GM23338 (cell line): ENCODE data around the gene HIVEP3. TPM values are rescaled to one million over a fixed set of nuclear protein-coding genes. Genes with fewer than 3 reads are reported as not detected.

Experiments
- ATAC-seq: fragments of 200-7000 bp; cut with Tn5 transposase; 3 replicates; pipeline ENCODE4 v1.9.1; 2020
- DNase-seq: peaks from one replicate; pipeline ENCODE4 v3.0.0-alpha.2; 2015; ENCODE audit warnings: low spot score
- H2AFZ ChIP-seq: fragments of 200-600 bp; sonication (generic); 2 replicates; pipeline ENCODE4 v1.8.0; 2016; ENCODE audit warnings: antibody characterized with exemption, mild to moderate bottlenecking, moderate library complexity
- H3F3A ChIP-seq: fragments of 200-600 bp; sonication (generic); replicated peaks from 2 replicates; pipeline ENCODE4 v1.8.0; 2017; ENCODE audit warnings: antibody characterized with exemption, mixed run types, low read depth
- H3K27ac ChIP-seq: fragments of 200-600 bp; sonication (generic); 2 replicates; pipeline ENCODE4 v1.6.1; 2016; ENCODE audit warnings: low read depth
- H3K27me3 ChIP-seq: fragments of 200-600 bp; sonication (generic); 2 replicates; pipeline ENCODE4 v1.8.0; 2016; ENCODE audit warnings: mild to moderate bottlenecking, mixed run types, moderate library complexity; ENCODE audit not compliant: insufficient read depth
- H3K36me3 ChIP-seq: fragments of 200-600 bp; sonication (generic); 2 replicates; pipeline ENCODE4 v1.8.0; 2016; ENCODE audit warnings: mild to moderate bottlenecking; ENCODE audit not compliant: insufficient read depth
- H3K4me1 ChIP-seq: fragments of 200-600 bp; sonication (generic); 2 replicates; pipeline ENCODE4 v1.8.0; 2016; ENCODE audit warnings: mild to moderate bottlenecking, moderate library complexity; ENCODE audit not compliant: insufficient read depth
- H3K4me2 ChIP-seq: fragments of 200-600 bp; sonication (generic); 2 replicates; pipeline ENCODE4 v1.7.1; 2017; ENCODE audit warnings: mixed run types
- H3K4me3 ChIP-seq: fragments of 200-600 bp; sonication (generic); 2 replicates; pipeline ENCODE4 v1.6.1; 2016; ENCODE audit warnings: mixed run types
- H3K79me2 ChIP-seq: fragments of 200-600 bp; sonication (generic); replicated peaks from 2 replicates; pipeline ENCODE4 v1.8.0; 2017; ENCODE audit warnings: mild to moderate bottlenecking; ENCODE audit not compliant: insufficient read depth
- H3K9me2 ChIP-seq: fragments of 200-600 bp; sonication (generic); 2 replicates; pipeline ENCODE4 v1.8.0; 2017; ENCODE audit not compliant: insufficient read depth
- H4K20me1 ChIP-seq: fragments of 200-600 bp; sonication (generic); replicated peaks from 2 replicates; pipeline ENCODE4 v1.8.0; 2017; ENCODE audit warnings: mild to moderate bottlenecking; ENCODE audit not compliant: insufficient read depth
- H3K27ac Mint-ChIP-seq: 2 replicates; pipeline ENCODE4 v1.8.0; 2020; ENCODE audit warnings: inconsistent platforms, mild to moderate bottlenecking, moderate library complexity, mixed read lengths
- H3K27me3 Mint-ChIP-seq: 3 replicates; pipeline ENCODE4 v1.8.0; 2022; ENCODE audit warnings: low read depth, mild to moderate bottlenecking, moderate library complexity, mixed read lengths, inconsistent platforms; ENCODE audit not compliant: insufficient read depth, poor library complexity
- H3K36me3 Mint-ChIP-seq: 3 replicates; pipeline ENCODE4 v1.8.0; 2021; ENCODE audit warnings: low read depth, mild to moderate bottlenecking, inconsistent platforms, moderate library complexity, mixed read lengths
- H3K4me1 Mint-ChIP-seq: 3 replicates; pipeline ENCODE4 v1.8.0; 2020; ENCODE audit warnings: mild to moderate bottlenecking, inconsistent platforms, mixed read lengths
- H3K4me3 Mint-ChIP-seq: 3 replicates; pipeline ENCODE4 v1.8.0; 2021; ENCODE audit warnings: moderate library complexity, mild to moderate bottlenecking, inconsistent platforms, mixed read lengths
- H3K9me3 Mint-ChIP-seq: 3 replicates; pipeline ENCODE4 v1.8.0; 2020; ENCODE audit warnings: moderate library complexity, mild to moderate bottlenecking, inconsistent platforms, mixed read lengths
- CREB1 ChIP-seq: fragments of 250-450 bp; sonication (Bioruptor Pico); IDR thresholded peaks from 2 replicates; pipeline ENCODE4 v1.5.0; 2020; ENCODE audit warnings: low read depth, mild to moderate bottlenecking, moderate library complexity
- EZH2 ChIP-seq: fragments of 200-600 bp; sonication (generic); IDR thresholded peaks from one replicate; pipeline ENCODE4 v1.8.0; 2017; ENCODE audit warnings: antibody characterized with exemption, mild to moderate bottlenecking, low read depth; ENCODE audit not compliant: unreplicated experiment
- EZH2phosphoT487 ChIP-seq: fragments of 200-600 bp; sonication (generic); IDR thresholded peaks from one replicate; pipeline ENCODE4 v1.8.1; 2018; ENCODE audit warnings: antibody characterized with exemption; ENCODE audit not compliant: unreplicated experiment
- JUNB ChIP-seq: IDR thresholded peaks from one replicate; pipeline ENCODE4 v1.6.1; 2016; ENCODE audit warnings: antibody characterized with exemption; ENCODE audit not compliant: unreplicated experiment
- NANOG ChIP-seq: IDR thresholded peaks from 2 replicates; pipeline ENCODE4 v1.6.1; 2016; ENCODE audit warnings: antibody characterized with exemption, borderline replicate concordance
- POLR2AphosphoS5 ChIP-seq: IDR thresholded peaks from 2 replicates; pipeline ENCODE4 v1.6.1; 2016; ENCODE audit warnings: antibody characterized with exemption, low read depth
- STAT1 ChIP-seq: IDR thresholded peaks from one replicate; pipeline ENCODE4 v1.6.1; 2016; ENCODE audit warnings: antibody characterized with exemption; ENCODE audit not compliant: unreplicated experiment
- ZNF114 ChIP-seq: fragments of 250-450 bp; sonication (Bioruptor Pico); IDR thresholded peaks from 2 replicates; pipeline ENCODE4 v1.5.0; 2020; ENCODE audit warnings: mild to moderate bottlenecking, moderate library complexity
- ZNF331 ChIP-seq: fragments of 250-450 bp; sonication (Bioruptor Pico); IDR thresholded peaks from 2 replicates; pipeline ENCODE4 v1.5.0; 2020; ENCODE audit warnings: low read depth, mild to moderate bottlenecking, moderate library complexity
- polyA plus RNA-seq: library from polyadenylated mRNA; unstranded; fragments of >200 nt; fragmentation: Nextera tagmentation; extraction: Ambion mirVana; gene quantifications from 2 replicates; pipeline ENCODE4 v1.2.1, GENCODE V29; 2016
- total RNA-seq: library from RNA; depleted of rRNA; stranded (reverse); fragments of >200 nt; shearing (Covaris generic); gene quantifications from 2 replicates; pipeline ENCODE4 v1.2.3, GENCODE V29; 2014
- TF ChIP-seq, protein P1 (sequence below): IDR thresholded peaks from one replicate; pipeline ENCODE4 v1.6.1; 2018; ENCODE audit warnings: antibody characterized with exemption; ENCODE audit not compliant: unreplicated experiment
- TF ChIP-seq, protein P2 (sequence below): fragments of 250-450 bp; sonication (Bioruptor Pico); IDR thresholded peaks from 2 replicates; pipeline ENCODE4 v1.5.0; 2020; ENCODE audit warnings: mild to moderate bottlenecking, moderate library complexity
- TF ChIP-seq, protein P3 (sequence below), 2 experiments: fragments of 200-600 bp in 1 of 2; sonication (generic) in 1 of 2; conservative IDR thresholded peaks; 2 replicates each; pipeline versions ENCODE4 v1.5.1 to v1.6.1; 2016 to 2017; ENCODE audit warnings: antibody characterized with exemption in 2 of 2, low read depth in 2 of 2, mild to moderate bottlenecking in 2 of 2, moderate library complexity in 1 of 2
- TF ChIP-seq, protein P4 (sequence below): IDR thresholded peaks from 2 replicates; pipeline ENCODE4 v1.6.1; 2016; ENCODE audit warnings: antibody characterized with exemption

HIVEP3 gene
- total and polyA plus RNA-seq, 2 experiments from 2014 or later, result 0.14 to 0.24 TPM

DNA sequence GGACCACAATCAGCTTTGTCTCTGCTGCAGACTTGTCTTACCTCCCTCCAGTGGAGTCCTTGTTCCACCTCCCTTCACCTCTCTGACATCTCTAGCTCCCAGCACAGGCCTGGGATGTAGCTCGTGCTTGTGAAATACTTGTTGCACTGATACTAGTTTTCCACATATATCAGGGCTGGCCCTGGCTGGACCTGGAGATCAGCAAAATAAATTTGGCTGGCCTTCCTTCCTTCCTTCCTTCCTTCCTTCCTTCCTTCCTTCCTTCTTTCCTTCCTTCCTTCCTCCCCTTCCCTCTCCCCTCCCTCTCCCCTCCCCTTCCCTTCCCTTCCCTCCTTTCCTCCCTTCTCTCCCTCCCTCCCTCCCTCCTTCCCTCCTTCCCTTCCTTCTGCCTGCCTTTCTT lies 196.5 kb downstream of the HIVEP3 start:
- no peak overlapping the region for H3K4me3 ChIP-seq
- H3K27ac Mint-ChIP-seq, result no peak overlapping the region
- H4K20me1 ChIP-seq, result no peaks in the 10 kb centered on the region
- ATAC-seq (no peak), DNase-seq (no peak)
- no peaks in the 10 kb centered on the region for H3K27me3 ChIP-seq
- no peaks in the 10 kb centered on the region for H3K79me2 ChIP-seq
- no peaks in the 10 kb centered on the region; the same call in 2 of the 3 replicates for H3K4me1 Mint-ChIP-seq
- H3K36me3 ChIP-seq, result no peaks in the 10 kb centered on the region
- H2AFZ ChIP-seq, result no peak overlapping the region
- no peaks in the 10 kb centered on the region for H3F3A ChIP-seq
- H3K9me2 ChIP-seq, result 0 out of 2 replicates have a peak, but pooled peaks cover 6% of the 10 kb centered on the region
- no peaks in the 10 kb centered on the region for H3K9me3 Mint-ChIP-seq
- H3K36me3 Mint-ChIP-seq, result no peaks in the 10 kb centered on the region; the same call in 2 of the 3 replicates
- TF ChIP-seq, protein P1, sequence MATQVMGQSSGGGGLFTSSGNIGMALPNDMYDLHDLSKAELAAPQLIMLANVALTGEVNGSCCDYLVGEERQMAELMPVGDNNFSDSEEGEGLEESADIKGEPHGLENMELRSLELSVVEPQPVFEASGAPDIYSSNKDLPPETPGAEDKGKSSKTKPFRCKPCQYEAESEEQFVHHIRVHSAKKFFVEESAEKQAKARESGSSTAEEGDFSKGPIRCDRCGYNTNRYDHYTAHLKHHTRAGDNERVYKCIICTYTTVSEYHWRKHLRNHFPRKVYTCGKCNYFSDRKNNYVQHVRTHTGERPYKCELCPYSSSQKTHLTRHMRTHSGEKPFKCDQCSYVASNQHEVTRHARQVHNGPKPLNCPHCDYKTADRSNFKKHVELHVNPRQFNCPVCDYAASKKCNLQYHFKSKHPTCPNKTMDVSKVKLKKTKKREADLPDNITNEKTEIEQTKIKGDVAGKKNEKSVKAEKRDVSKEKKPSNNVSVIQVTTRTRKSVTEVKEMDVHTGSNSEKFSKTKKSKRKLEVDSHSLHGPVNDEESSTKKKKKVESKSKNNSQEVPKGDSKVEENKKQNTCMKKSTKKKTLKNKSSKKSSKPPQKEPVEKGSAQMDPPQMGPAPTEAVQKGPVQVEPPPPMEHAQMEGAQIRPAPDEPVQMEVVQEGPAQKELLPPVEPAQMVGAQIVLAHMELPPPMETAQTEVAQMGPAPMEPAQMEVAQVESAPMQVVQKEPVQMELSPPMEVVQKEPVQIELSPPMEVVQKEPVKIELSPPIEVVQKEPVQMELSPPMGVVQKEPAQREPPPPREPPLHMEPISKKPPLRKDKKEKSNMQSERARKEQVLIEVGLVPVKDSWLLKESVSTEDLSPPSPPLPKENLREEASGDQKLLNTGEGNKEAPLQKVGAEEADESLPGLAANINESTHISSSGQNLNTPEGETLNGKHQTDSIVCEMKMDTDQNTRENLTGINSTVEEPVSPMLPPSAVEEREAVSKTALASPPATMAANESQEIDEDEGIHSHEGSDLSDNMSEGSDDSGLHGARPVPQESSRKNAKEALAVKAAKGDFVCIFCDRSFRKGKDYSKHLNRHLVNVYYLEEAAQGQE, result no peak
- TF ChIP-seq ZNF114 (CRISPR knock-in tag), result no peak
- TF ChIP-seq JUNB, result no peak
- TF ChIP-seq EZH2, result no peak
- no peak for TF ChIP-seq CREB1 (CRISPR knock-in tag)
- TF ChIP-seq, protein P2, sequence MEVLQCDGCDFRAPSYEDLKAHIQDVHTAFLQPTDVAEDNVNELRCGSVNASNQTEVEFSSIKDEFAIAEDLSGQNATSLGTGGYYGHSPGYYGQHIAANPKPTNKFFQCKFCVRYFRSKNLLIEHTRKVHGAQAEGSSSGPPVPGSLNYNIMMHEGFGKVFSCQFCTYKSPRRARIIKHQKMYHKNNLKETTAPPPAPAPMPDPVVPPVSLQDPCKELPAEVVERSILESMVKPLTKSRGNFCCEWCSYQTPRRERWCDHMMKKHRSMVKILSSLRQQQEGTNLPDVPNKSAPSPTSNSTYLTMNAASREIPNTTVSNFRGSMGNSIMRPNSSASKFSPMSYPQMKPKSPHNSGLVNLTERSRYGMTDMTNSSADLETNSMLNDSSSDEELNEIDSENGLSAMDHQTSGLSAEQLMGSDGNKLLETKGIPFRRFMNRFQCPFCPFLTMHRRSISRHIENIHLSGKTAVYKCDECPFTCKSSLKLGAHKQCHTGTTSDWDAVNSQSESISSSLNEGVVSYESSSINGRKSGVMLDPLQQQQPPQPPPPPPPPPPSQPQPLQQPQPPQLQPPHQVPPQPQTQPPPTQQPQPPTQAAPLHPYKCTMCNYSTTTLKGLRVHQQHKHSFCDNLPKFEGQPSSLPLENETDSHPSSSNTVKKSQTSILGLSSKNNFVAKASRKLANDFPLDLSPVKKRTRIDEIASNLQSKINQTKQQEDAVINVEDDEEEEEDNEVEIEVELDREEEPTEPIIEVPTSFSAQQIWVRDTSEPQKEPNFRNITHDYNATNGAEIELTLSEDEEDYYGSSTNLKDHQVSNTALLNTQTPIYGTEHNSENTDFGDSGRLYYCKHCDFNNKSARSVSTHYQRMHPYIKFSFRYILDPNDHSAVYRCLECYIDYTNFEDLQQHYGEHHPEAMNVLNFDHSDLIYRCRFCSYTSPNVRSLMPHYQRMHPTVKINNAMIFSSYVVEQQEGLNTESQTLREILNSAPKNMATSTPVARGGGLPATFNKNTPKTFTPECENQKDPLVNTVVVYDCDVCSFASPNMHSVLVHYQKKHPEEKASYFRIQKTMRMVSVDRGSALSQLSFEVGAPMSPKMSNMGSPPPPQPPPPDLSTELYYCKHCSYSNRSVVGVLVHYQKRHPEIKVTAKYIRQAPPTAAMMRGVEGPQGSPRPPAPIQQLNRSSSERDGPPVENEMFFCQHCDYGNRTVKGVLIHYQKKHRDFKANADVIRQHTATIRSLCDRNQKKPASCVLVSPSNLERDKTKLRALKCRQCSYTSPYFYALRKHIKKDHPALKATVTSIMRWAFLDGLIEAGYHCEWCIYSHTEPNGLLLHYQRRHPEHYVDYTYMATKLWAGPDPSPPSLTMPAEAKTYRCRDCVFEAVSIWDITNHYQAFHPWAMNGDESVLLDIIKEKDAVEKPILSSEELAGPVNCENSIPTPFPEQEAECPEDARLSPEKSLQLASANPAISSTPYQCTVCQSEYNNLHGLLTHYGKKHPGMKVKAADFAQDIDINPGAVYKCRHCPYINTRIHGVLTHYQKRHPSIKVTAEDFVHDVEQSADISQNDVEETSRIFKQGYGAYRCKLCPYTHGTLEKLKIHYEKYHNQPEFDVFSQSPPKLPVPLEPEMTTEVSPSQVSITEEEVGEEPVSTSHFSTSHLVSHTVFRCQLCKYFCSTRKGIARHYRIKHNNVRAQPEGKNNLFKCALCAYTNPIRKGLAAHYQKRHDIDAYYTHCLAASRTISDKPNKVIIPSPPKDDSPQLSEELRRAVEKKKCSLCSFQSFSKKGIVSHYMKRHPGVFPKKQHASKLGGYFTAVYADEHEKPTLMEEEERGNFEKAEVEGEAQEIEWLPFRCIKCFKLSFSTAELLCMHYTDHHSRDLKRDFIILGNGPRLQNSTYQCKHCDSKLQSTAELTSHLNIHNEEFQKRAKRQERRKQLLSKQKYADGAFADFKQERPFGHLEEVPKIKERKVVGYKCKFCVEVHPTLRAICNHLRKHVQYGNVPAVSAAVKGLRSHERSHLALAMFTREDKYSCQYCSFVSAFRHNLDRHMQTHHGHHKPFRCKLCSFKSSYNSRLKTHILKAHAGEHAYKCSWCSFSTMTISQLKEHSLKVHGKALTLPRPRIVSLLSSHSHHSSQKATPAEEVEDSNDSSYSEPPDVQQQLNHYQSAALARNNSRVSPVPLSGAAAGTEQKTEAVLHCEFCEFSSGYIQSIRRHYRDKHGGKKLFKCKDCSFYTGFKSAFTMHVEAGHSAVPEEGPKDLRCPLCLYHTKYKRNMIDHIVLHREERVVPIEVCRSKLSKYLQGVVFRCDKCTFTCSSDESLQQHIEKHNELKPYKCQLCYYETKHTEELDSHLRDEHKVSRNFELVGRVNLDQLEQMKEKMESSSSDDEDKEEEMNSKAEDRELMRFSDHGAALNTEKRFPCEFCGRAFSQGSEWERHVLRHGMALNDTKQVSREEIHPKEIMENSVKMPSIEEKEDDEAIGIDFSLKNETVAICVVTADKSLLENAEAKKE (CRISPR knock-in tag), result no peak
- no peak for TF ChIP-seq POLR2AphosphoS5
- TF ChIP-seq ZNF331 (CRISPR knock-in tag), result no peak
- no peak for TF ChIP-seq EZH2phosphoT487
- no peak for TF ChIP-seq STAT1
- TF ChIP-seq NANOG, result no peak
- TF ChIP-seq, protein P3, sequence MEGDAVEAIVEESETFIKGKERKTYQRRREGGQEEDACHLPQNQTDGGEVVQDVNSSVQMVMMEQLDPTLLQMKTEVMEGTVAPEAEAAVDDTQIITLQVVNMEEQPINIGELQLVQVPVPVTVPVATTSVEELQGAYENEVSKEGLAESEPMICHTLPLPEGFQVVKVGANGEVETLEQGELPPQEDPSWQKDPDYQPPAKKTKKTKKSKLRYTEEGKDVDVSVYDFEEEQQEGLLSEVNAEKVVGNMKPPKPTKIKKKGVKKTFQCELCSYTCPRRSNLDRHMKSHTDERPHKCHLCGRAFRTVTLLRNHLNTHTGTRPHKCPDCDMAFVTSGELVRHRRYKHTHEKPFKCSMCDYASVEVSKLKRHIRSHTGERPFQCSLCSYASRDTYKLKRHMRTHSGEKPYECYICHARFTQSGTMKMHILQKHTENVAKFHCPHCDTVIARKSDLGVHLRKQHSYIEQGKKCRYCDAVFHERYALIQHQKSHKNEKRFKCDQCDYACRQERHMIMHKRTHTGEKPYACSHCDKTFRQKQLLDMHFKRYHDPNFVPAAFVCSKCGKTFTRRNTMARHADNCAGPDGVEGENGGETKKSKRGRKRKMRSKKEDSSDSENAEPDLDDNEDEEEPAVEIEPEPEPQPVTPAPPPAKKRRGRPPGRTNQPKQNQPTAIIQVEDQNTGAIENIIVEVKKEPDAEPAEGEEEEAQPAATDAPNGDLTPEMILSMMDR (conservative IDR thresholded peaks at IDR 0.05; ENCODE audit: low read depth in 2 of 2), result no peak
- TF ChIP-seq, protein P4, sequence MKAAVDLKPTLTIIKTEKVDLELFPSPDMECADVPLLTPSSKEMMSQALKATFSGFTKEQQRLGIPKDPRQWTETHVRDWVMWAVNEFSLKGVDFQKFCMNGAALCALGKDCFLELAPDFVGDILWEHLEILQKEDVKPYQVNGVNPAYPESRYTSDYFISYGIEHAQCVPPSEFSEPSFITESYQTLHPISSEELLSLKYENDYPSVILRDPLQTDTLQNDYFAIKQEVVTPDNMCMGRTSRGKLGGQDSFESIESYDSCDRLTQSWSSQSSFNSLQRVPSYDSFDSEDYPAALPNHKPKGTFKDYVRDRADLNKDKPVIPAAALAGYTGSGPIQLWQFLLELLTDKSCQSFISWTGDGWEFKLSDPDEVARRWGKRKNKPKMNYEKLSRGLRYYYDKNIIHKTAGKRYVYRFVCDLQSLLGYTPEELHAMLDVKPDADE, result no peak
- H3K4me1 ChIP-seq, result no peaks in the 10 kb centered on the region
- no peak overlapping the region for H3K4me3 Mint-ChIP-seq
- H3K4me2 ChIP-seq, result no peak overlapping the region
- H3K27ac ChIP-seq, result no peak overlapping the region
- H3K27me3 Mint-ChIP-seq, result no peaks in the 10 kb centered on the region
